Erythroblast (primary cell): ENCODE measurements around the gene STIM1.
"Not testable (repeated sequence)": the region's sequence is repeated elsewhere in the genome, so short reads cannot be mapped to it uniquely, and the experiment has no call there.

Experiments
- GATA1 ChIP-seq: IDR thresholded peaks from 2 replicates; pipeline ENCODE4 v1.6.1; 2011; ENCODE audit warnings: low read depth, mild to moderate bottlenecking, control low read depth, low read length, moderate library complexity
- POLR2A ChIP-seq: IDR thresholded peaks from 2 replicates; pipeline ENCODE4 v1.6.1; 2011; ENCODE audit warnings: mild to moderate bottlenecking, low read length

- TF ChIP-seq POLR2A, GATA1: not testable (repeated sequence)
These were observed 5.5 kb downstream of the STIM1 start for GRCh38 chr11:3860898-3861393.
